HepG2 (cell line): ENCODE results near the gene H3-3A. TPM values are rescaled to one million over a fixed set of nuclear protein-coding genes. Genes with fewer than 3 reads are reported as not detected.

Experiments
- CENPX ChIP-seq: sonication (generic); formaldehyde crosslinking; IDR thresholded peaks from 2 replicates; pipeline ENCODE4 v1.9.0; 2021; ENCODE audit warnings: mild to moderate bottlenecking, missing genetic modification reagents, moderate library complexity
- ETV6 ChIP-seq: sonication (generic); formaldehyde crosslinking; conservative IDR thresholded peaks from 2 replicates; pipeline ENCODE4 v1.4.0; 2020; ENCODE audit warnings: missing genetic modification reagents
- FLYWCH1 ChIP-seq: sonication (generic); formaldehyde crosslinking; IDR thresholded peaks from 2 replicates; pipeline ENCODE4 v1.8.1; 2023; ENCODE audit warnings: mild to moderate bottlenecking, missing genetic modification reagents
- GTF2F1 ChIP-seq: fragments of 150-350 bp; IDR thresholded peaks from 2 replicates; pipeline ENCODE4 v1.6.1; 2014; ENCODE audit warnings: low read length
- GZF1 ChIP-seq: sonication (generic); formaldehyde crosslinking; IDR thresholded peaks from 2 replicates; pipeline ENCODE4 v1.5.1; 2020; ENCODE audit warnings: mild to moderate bottlenecking, missing genetic modification reagents
- KAT7 ChIP-seq: IDR thresholded peaks from 2 replicates; pipeline ENCODE4 v1.6.1; 2018; ENCODE audit warnings: borderline replicate concordance, missing compliant biosample characterization
- KDM5A ChIP-seq: fragments of 200-600 bp; sonication (generic); IDR thresholded peaks from 2 replicates; pipeline ENCODE4 v1.7.0; 2018; ENCODE audit warnings: antibody characterized with exemption, mild to moderate bottlenecking, low read length, borderline replicate concordance
- MBNL3 ChIP-seq: fragments of 250-450 bp; sonication (Bioruptor Pico); conservative IDR thresholded peaks from 2 replicates; pipeline ENCODE4 v1.8.0; 2022; ENCODE audit warnings: mild to moderate bottlenecking, inconsistent platforms
- MEF2D ChIP-seq: sonication (generic); formaldehyde crosslinking; IDR thresholded peaks from 2 replicates; pipeline ENCODE4 v1.5.1; 2020; ENCODE audit warnings: mild to moderate bottlenecking, missing genetic modification reagents
- NR1H2 ChIP-seq: sonication (generic); formaldehyde crosslinking; IDR thresholded peaks from 2 replicates; pipeline ENCODE4 v1.8.1; 2022; ENCODE audit warnings: low read depth, missing genetic modification reagents, borderline replicate concordance
- ONECUT2 ChIP-seq: sonication (generic); formaldehyde crosslinking; IDR thresholded peaks from 2 replicates; pipeline ENCODE4 v1.4.0; 2020; ENCODE audit warnings: missing genetic modification reagents
- PAWR ChIP-seq: sonication (generic); formaldehyde crosslinking; IDR thresholded peaks from 2 replicates; pipeline ENCODE4 v1.4.0; 2020; ENCODE audit warnings: missing genetic modification reagents, mild to moderate bottlenecking, borderline replicate concordance
- PHF8 ChIP-seq: sonication (generic); formaldehyde crosslinking; IDR thresholded peaks from 2 replicates; pipeline ENCODE4 v1.5.0; 2020; ENCODE audit warnings: missing genetic modification reagents
- RFX5 ChIP-seq: IDR thresholded peaks from 2 replicates; pipeline ENCODE4 v1.6.1; 2011; ENCODE audit warnings: low read depth, low read length, improper control_type of control experiment
- SNAPC2 ChIP-seq: sonication (generic); formaldehyde crosslinking; IDR thresholded peaks from 2 replicates; pipeline ENCODE4 v1.8.1; 2022; ENCODE audit warnings: mild to moderate bottlenecking, missing genetic modification reagents
- SSRP1 ChIP-seq: IDR thresholded peaks from 2 replicates; pipeline ENCODE4 v1.6.1; 2016; ENCODE audit warnings: control low read depth
- ZFP91 ChIP-seq: sonication (generic); formaldehyde crosslinking; IDR thresholded peaks from 2 replicates; pipeline ENCODE4 v1.9.0; 2022; ENCODE audit warnings: missing genetic modification reagents, mild to moderate bottlenecking, borderline replicate concordance
- ZMAT5 ChIP-seq: sonication (generic); formaldehyde crosslinking; IDR thresholded peaks from 2 replicates; pipeline ENCODE4 v1.5.0; 2020; ENCODE audit warnings: mild to moderate bottlenecking, low read depth, missing genetic modification reagents, borderline replicate concordance
- ZMYM3 ChIP-seq: sonication (generic); formaldehyde crosslinking; IDR thresholded peaks from 2 replicates; pipeline ENCODE4 v1.5.1; 2020; ENCODE audit warnings: mild to moderate bottlenecking, missing genetic modification reagents
- ZNF230 ChIP-seq: sonication (generic); formaldehyde crosslinking; IDR thresholded peaks from 2 replicates; pipeline ENCODE4 v1.4.0; 2020; ENCODE audit warnings: mild to moderate bottlenecking, missing genetic modification reagents
- ZNF326 ChIP-seq: sonication (generic); formaldehyde crosslinking; IDR thresholded peaks from 2 replicates; pipeline ENCODE4 v1.4.0; 2020; ENCODE audit warnings: missing genetic modification reagents, borderline replicate concordance
- ZNF331 ChIP-seq: sonication (generic); formaldehyde crosslinking; IDR thresholded peaks from 2 replicates; pipeline ENCODE4 v1.4.0; 2020; ENCODE audit warnings: missing genetic modification reagents
- ZNF576 ChIP-seq: sonication (generic); formaldehyde crosslinking; IDR thresholded peaks from 2 replicates; pipeline ENCODE4 v1.4.0; 2020; ENCODE audit warnings: mild to moderate bottlenecking, missing genetic modification reagents
- ZNF670 ChIP-seq: sonication (generic); formaldehyde crosslinking; IDR thresholded peaks from 2 replicates; pipeline ENCODE4 v1.8.0; 2022; ENCODE audit warnings: mild to moderate bottlenecking, missing genetic modification reagents, borderline replicate concordance
- polyA plus RNA-seq, 8 experiments: library from polyadenylated mRNA; depleted of rRNA in 3 of 8; stranded (reverse) in 7 of 8; unstranded in 1 of 8; fragments of >200 nt; fragmentation: Illumina TruSeq in 4 of 8; extraction: Trizol in 4 of 8; gene quantifications; 2 replicates each; pipeline versions ENCODE4 v1.2.1 to v1.2.3, GENCODE V29; 2011 to 2016; ENCODE audit warnings: low read depth in 4 of 8, missing spikeins in 1 of 8, mixed read lengths in 1 of 8; ENCODE audit not compliant: insufficient read depth in 1 of 8
- total RNA-seq, 5 experiments: library from RNA; depleted of rRNA; stranded (reverse); fragments of >200 nt; fragmentation: Illumina TruSeq; extraction: Trizol; gene quantifications; 2 replicates each; pipeline ENCODE4 v1.2.3, GENCODE V29; 2016; ENCODE audit warnings: low read depth in 1 of 5
- TF ChIP-seq, protein P1 (sequence below): fragments of 450-650 bp; IDR thresholded peaks from 2 replicates; pipeline ENCODE4 v1.6.1; 2017
- TF ChIP-seq, protein P2 (sequence below): sonication (generic); formaldehyde crosslinking; IDR thresholded peaks from 2 replicates; pipeline ENCODE4 v1.4.0; 2020; ENCODE audit warnings: missing genetic modification reagents, mild to moderate bottlenecking, borderline replicate concordance

H3-3A gene
- total and polyA plus RNA-seq, 2 of the 13 experiments (the other 11 are each of a cell fraction or from before 2014, with no cell fraction given): 221 to 320 TPM

DNA sequence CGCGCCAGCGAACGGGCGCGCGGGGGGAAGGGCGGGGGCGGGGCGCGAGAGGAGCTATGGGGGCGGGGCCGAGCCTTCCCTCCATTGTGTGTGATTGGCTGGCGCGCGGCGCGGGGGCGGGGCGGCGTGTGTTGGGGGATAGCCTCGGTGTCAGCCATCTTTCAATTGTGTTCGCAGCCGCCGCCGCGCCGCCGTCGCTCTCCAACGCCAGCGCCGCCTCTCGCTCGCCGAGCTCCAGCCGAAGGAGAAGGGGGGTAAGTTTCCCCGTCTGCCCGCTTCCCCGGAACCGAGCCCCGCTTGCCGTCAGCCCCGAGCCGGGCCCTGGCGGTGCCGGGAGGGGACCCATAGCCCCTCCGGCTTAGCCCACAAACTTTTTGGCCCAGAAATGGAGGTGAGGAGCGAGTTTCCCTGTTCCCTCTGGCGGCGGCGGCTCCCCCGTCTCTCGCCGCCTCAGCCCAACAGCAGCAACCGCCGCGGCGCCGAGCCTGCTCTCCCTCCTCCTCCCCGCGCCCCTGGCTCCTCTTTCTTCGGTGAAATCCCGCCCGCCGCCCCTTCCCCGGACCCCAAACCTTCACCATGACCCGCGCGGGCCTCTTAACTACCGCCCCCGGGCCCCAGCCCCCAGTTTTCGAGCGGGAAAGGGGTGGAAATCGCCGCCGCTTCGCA is at the start of gene H3-3A (continued):
- TF ChIP-seq ETV6 (CRISPR knock-in tag): 0 out of 2 replicates have a peak, but pooled peaks have one; percentile 29
- no peak for TF ChIP-seq ZNF576 (CRISPR knock-in tag)
- TF ChIP-seq ZMYM3 (CRISPR knock-in tag): no peak
- TF ChIP-seq GTF2F1: no peak
- no peak for TF ChIP-seq FLYWCH1 (CRISPR knock-in tag)
- TF ChIP-seq, protein P1, sequence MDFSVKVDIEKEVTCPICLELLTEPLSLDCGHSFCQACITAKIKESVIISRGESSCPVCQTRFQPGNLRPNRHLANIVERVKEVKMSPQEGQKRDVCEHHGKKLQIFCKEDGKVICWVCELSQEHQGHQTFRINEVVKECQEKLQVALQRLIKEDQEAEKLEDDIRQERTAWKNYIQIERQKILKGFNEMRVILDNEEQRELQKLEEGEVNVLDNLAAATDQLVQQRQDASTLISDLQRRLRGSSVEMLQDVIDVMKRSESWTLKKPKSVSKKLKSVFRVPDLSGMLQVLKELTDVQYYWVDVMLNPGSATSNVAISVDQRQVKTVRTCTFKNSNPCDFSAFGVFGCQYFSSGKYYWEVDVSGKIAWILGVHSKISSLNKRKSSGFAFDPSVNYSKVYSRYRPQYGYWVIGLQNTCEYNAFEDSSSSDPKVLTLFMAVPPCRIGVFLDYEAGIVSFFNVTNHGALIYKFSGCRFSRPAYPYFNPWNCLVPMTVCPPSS: no peak
- TF ChIP-seq ZNF670 (CRISPR knock-in tag): no peak
- 0 out of 2 replicates have a peak, but pooled peaks have one; percentile 17 for TF ChIP-seq SNAPC2 (CRISPR knock-in tag)
- TF ChIP-seq ONECUT2: no peak
- no peak for TF ChIP-seq MBNL3 (CRISPR knock-in tag)
- TF ChIP-seq NR1H2 (CRISPR knock-in tag): no peak
- TF ChIP-seq RFX5: no peak
- no peak for TF ChIP-seq ZNF230 (CRISPR knock-in tag)
- no peak for TF ChIP-seq KDM5A
- TF ChIP-seq PHF8: peak; percentile 83
- no peak for TF ChIP-seq ZNF326 (CRISPR knock-in tag)
- TF ChIP-seq KAT7: peak; percentile 83; the same call in 1 of the 2 replicates
- TF ChIP-seq SSRP1 (CRISPR knock-in tag): no peak
- no peak for TF ChIP-seq GZF1 (CRISPR knock-in tag)
- TF ChIP-seq PAWR (CRISPR knock-in tag): no peak
- TF ChIP-seq ZMAT5 (CRISPR knock-in tag): no peak
- TF ChIP-seq ZNF331 (CRISPR knock-in tag): peak; percentile 51
- no peak for TF ChIP-seq CENPX (CRISPR knock-in tag)
- TF ChIP-seq, protein P2, sequence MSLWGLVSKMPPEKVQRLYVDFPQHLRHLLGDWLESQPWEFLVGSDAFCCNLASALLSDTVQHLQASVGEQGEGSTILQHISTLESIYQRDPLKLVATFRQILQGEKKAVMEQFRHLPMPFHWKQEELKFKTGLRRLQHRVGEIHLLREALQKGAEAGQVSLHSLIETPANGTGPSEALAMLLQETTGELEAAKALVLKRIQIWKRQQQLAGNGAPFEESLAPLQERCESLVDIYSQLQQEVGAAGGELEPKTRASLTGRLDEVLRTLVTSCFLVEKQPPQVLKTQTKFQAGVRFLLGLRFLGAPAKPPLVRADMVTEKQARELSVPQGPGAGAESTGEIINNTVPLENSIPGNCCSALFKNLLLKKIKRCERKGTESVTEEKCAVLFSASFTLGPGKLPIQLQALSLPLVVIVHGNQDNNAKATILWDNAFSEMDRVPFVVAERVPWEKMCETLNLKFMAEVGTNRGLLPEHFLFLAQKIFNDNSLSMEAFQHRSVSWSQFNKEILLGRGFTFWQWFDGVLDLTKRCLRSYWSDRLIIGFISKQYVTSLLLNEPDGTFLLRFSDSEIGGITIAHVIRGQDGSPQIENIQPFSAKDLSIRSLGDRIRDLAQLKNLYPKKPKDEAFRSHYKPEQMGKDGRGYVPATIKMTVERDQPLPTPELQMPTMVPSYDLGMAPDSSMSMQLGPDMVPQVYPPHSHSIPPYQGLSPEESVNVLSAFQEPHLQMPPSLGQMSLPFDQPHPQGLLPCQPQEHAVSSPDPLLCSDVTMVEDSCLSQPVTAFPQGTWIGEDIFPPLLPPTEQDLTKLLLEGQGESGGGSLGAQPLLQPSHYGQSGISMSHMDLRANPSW: no peak
- peak; percentile 58; the same call in 1 of the 2 replicates for TF ChIP-seq MEF2D (CRISPR knock-in tag)
- TF ChIP-seq ZFP91: 0 out of 2 replicates have a peak, but pooled peaks have one; percentile 48
